Renal cortex interstitium (tissue), 11 donors: Measurements from ENCODE around the gene NUAK2. TPM values are rescaled to one million over a fixed set of nuclear protein-coding genes. Genes with fewer than 3 reads are reported as not detected.

Experiments used
- DNase-seq, 11 donors: peaks; one replicate each; pipeline ENCODE4 v3.0.0-alpha.2; 2013; ENCODE audit warnings: low read depth in 9 of 11, low spot score in 4 of 11; ENCODE audit errors: extremely low read depth in 1 of 11
- polyA plus RNA-seq, 3 donors: library from polyadenylated mRNA; unstranded; fragments of 120-200 nt; gene quantifications; one replicate each; pipeline ENCODE4 v1.2.1, GENCODE V29; 2013; ENCODE audit not compliant: insufficient read length in 3 of 3

NUAK2 gene
- polyA plus RNA-seq, 3 donors: 8.0 to 14.9 (median 8.6) TPM

DNA sequence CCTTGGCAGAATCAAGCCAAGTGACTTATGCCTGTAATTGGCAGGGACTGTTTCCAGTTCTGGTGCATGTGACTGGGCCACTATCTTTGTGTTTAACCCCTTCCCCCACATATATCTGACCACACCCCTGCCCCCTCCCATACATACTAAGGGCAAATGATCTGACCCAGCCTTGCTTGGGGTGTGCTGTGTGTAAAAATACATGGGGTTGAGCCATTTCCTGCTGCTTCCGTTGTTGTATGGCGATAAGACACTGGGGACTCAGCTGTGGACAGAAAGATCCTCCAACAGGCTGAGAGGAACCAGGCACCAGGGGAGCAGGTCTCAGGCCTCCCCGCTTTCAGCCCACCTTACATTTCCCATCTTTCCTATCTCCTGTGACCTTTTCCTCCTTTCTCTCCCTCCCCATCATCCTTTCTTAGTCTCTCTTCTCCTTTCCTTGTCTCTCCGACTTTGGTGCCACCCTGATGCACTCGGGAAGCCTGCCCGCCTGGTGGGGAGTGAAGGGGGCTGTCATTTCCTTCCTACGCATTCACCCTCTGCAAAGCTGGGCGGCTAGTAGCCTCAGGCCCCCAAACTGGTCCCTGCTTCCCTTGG is 54.1 kb downstream of the NUAK2 start:
- DNase-seq: no peak

DNA sequence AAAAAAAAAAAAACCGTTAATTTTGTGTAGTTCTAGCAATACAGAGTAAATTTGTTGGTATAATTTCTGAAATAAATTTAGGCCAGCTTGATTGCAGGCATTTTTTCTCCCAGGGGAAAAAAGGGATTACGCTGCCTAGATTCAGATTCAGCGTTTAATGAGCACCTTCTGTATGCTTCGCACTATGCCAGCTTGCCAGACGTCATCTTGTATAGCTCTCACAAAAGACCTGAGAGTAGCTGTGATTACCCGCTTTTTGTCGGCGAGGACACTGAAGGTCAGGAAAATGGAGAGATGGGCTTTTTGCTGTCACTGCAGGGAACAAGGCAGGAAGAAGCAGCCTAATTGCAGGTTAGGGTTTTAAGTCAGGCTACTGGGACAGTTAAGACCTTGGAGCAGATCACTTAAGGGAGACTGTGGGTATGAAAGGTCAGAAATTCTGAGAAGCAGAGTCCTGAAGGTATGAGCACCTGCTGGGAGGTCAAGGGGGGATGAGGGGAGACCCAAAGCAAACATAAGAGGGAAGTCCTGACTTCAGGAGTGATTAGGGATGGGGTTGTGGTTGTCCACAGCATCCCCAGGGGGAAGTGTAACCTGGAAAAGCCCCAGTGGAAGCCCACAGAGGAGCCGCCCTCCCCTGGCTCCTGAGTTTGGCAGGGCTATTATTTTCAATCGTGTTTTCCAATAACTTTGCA is 54.8 kb downstream of the NUAK2 start:
- no peak for DNase-seq

DNA sequence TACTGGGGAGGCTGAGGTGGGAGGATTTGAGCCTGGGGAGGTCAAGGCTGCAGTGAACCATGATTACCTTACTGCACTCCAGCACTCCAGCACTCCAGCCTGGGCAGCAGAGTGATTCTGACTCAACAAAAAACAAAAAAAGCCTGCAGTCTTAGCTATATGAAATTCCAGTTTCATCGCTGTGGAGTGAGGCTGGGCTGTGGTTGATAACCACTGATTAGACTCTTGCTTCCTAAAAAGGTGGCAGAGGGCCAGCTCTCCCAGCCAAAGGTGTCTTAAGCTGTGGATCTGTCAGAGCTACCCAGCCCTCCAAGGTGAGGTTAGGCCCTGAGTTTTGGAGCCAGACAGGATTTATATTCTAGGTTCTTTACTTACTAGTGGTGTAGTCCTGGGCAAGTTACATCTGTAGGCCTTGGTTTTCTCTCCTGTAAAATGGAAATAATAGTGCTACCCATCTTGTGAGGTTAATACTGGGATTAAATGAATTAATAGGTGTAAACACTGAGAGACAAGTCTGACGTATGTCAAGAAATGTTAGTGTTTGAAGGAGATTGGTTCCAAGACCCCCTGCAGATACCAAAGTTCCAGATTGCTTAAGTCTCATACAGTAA is 57.9 kb downstream of the NUAK2 start:
- DNase-seq: no peak

DNA sequence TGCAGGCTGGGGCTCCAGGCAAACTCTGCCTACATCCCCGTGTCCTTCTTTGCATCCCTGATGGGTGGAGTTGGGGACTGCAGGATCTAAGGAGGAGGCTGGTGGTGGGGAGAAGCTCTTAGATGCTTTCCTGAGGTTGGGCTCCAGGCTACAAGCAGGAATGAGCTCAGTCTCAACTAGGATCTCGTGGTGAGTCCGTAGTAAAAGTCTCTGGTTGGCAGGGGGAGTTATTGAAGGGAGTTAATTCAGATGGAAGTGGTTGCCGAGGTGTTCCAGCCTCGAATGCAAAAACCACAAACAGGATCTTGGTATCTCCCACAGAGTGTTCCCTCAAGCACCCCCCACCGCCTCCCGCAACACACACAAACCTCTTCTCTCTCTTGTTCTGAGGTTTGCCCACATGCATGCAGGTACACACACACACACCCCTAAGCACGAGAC is 58.8 kb downstream of the NUAK2 start:
- DNase-seq: no peak

- no peak for DNase-seq
Measured at GRCh38 chr1:205261946-205262691, 59.4 kb downstream of the NUAK2 start.

GRCh38 chr1:205260948-205261732 is 60.4 kb downstream of the NUAK2 start:
- no peak for DNase-seq

- DNase-seq: no peak
Measured at GRCh38 chr1:205259998-205260397, 61.5 kb downstream of the NUAK2 start.

DNA sequence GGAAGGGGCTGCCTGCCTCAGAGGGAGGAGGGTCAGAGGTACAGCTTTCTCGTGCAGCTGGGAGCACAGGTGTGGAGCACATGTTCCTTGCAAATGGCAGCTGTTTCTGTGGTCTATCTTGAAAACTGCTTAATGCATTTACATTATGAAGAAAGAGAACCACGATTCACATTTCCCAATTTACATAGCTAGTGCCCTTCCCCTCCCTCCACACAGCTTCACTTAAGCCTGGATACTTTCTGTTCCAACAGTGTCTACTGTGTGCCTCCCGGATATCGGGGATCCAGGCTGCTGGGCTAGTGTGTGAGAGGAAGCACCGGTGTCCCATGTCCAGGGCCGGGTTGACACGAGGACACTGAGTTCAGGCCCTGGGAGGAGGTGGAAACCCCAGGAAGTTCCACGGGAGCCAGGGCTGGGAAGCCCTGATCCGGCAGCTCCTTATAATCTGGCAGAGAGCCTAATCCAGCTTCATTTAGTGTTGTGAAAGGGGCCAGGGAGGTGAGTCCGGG is 62.2 kb downstream of the NUAK2 start:
- DNase-seq: no peak

DNA sequence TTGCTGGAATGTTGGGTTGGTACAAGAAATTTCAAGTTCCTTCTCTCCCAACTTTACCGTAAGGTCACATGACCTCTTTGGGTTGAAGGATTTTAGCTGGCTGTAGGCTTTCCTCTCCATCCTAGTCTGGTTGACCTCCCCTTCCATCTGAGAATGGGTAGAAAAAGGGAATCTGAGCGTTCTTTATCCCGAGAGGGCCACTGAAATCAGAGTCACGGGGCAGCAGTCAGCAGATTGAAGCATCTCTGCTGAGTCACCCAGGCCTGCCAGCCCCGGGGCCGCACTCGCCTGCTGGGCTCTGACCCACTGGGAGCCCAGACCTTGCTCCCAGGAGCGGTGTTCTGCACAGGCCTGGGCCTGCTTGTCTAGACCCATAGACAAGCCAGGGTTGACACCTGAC is 62.8 kb downstream of the NUAK2 start:
- DNase-seq: no peak

DNA sequence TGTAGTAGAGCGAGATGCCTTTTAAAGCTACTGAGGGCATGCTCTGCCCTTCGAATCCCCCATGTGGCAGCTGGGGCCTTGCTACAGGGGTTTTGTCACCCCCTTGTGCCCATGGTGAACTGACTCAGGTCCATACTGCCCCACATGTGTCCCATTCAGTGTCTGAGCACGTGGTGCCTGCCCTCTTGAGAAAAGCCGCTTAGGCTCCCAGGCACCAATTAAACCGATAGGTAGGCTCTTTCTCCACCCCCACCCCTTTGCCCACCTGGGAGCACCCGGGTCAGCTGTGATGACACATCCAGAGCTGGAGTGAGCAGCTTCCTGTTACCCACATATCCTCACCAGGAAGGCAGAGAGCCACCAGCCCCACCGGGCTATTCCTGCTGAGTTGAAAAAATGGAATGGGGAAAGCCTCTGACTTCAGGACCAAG is 63.3 kb downstream of the NUAK2 start:
- DNase-seq: no peak

DNA sequence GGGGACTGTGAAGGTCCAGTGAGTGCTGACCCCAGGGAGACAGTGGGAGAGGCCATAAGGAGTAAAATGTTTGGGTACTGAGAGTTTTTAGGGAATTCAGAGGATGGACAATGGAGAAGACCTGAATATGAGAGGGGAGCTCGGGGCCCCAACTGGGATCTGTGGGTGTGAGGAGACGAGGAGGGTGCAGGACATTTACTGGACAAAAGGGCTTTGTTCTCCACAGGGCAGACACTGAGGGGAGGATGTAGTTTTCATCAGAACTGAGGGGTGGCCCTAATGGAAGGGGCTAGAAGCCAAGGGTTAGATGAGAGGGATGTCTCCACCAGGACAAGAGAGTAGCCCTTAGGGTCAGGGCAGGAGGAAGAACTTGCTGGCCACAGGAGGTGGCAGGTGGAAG is 63.8 kb downstream of the NUAK2 start:
- DNase-seq: no peak

DNA sequence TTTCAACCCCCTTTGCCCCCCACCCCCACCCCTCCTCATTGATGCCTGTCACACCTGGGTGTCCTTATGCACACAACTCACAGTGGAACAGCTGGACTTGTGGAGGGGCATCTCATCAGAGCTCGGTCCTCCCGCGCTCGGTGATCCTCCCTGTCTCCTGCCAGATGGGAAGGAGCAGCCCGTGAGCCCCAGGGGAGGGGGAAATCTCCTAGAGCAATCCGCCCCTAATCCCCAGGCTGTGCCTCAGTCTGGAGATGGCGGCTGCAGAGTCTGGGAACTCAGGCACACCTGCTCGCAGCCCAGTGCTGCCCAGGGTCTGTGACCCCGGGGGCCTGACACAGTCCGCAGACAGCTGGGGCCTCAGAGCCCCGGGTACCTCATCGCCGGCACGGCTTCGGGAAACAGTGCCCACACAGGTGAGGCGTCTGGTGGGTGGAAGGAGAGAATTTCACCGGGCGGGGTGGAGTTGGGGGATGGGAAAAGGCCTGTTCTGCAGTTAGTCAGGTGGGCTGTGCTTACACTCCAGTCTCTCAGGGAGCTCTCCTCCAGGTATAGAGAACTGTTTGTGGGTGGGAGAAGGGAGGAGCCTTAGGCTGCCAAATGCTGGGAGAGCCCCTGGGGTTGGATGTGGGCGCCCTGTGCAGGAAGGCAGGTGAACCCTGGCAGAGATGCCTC is 64.5 kb downstream of the NUAK2 start:
- DNase-seq: no peak

GRCh38 chr1:205255941-205256780 is 65.4 kb downstream of the NUAK2 start:
- peak; percentile 63 to 85 (median 77) for DNase-seq

Other genes with a start within 250 kb of the NUAK2 start
- gene TMEM81, start 237.3 kb downstream of the NUAK2 start, polyA plus RNA-seq: 1 to 10 TPM; 3.3 to 5.0 (median 4.0) TPM
- gene RBBP5, start 199.8 kb downstream of the NUAK2 start, polyA plus RNA-seq: 10 to 100 TPM; 18.7 to 22.1 (median 20.7) TPM
- gene DSTYK, start 110.0 kb downstream of the NUAK2 start, polyA plus RNA-seq: 10 to 100 TPM; 18.2 to 20.5 (median 19.6) TPM
- 1 to 10 TPM; 7.2 to 8.7 (median 7.9) TPM for gene TMCC2, start 93.8 kb downstream of the NUAK2 start, polyA plus RNA-seq
- 1 to 10 TPM; 1.2 to 3.1 (median 2.2) TPM for gene KLHDC8A, start 35.2 kb upstream of the NUAK2 start, polyA plus RNA-seq
- 1 to 10 TPM; 2.8 to 3.5 (median 3.3) TPM for gene LEMD1, start 100.3 kb upstream of the NUAK2 start, polyA plus RNA-seq
- gene BLACAT1, start 134.3 kb upstream of the NUAK2 start, polyA plus RNA-seq: 1 to 10 TPM; 3.1 to 3.5 (median 3.2) TPM
- gene CDK18, start 182.9 kb upstream of the NUAK2 start, polyA plus RNA-seq: 10 to 100 TPM; 20.4 to 53.2 (median 25.1) TPM